HCT116 (cell line): ENCODE results near the gene ARHGEF10L. TPM values are rescaled to one million over a fixed set of nuclear protein-coding genes. Genes with fewer than 3 reads are reported as not detected.

Source experiments
- ATAC-seq: fragments of 200-7000 bp; cut with Tn5 transposase; 2 replicates; pipeline ENCODE4 v1.9.1; 2020; ENCODE audit warnings: mild to moderate bottlenecking, moderate library complexity
- BruUV-seq: library from RNA; stranded (reverse); fragments of 400-500 nt; replicated peaks from 2 replicates; lab custom pipeline; 2021; lab: Mats Ljungman, UMichigan
- CTCF ChIA-PET: fragments of 300-600 bp; sonication (Branson Sonifier 250); formaldehyde crosslinking; loops from one replicate; lab custom pipeline; 2021; ENCODE audit warnings: antibody characterized with exemption; lab: Charles Lee
- POLR2A ChIA-PET: fragments of 300-600, 350-600 bp; sonication (Branson Sonifier 250); formaldehyde crosslinking; loops from one replicate; lab custom pipeline; 2021; ENCODE audit warnings: antibody characterized with exemption; lab: Charles Lee
- RAD21 ChIA-PET, 2 experiments: fragments of 300-600 bp; sonication (Branson Sonifier 250); formaldehyde crosslinking; loops; one replicate each; lab custom pipeline; 2023; ENCODE audit warnings: low total read pairs in 2 of 2; ENCODE audit not compliant: uncharacterized antibody in 2 of 2, unreplicated experiment in 2 of 2, low non-redundant PET in 1 of 2; lab: Charles Lee
- DNase-seq: peaks from one replicate; pipeline ENCODE4 v3.0.0-alpha.2; 2010; ENCODE audit warnings: low read depth, low spot score
- H2AFZ ChIP-seq: fragments of 200-600 bp; shearing (Covaris generic), sonication (generic); 2 replicates; pipeline ENCODE4 v1.6.1; 2017; ENCODE audit warnings: low read depth, mixed run types, mixed read lengths, antibody characterized with exemption, low read length; ENCODE audit not compliant: poor library complexity, severe bottlenecking
- H3K27ac ChIP-seq: 2 replicates; pipeline ENCODE4 v1.5.1; 2012; ENCODE audit warnings: low read depth, low read length
- H3K27me3 ChIP-seq: fragments of 200-600 bp; sonication (generic); 2 replicates; pipeline ENCODE4 v1.6.1; 2016; ENCODE audit warnings: mixed run types, low read length, mixed read lengths; ENCODE audit not compliant: insufficient read depth
- H3K36me3 ChIP-seq, 2 experiments: fragments of 200-500 bp in 1 of 2; fragments of 200-600 bp in 1 of 2; sonication (Bioruptor generic) in 1 of 2; sonication (generic) in 1 of 2; 2 replicates each; pipeline versions ENCODE4 v1.5.1 to v1.6.1; 2014 to 2016; ENCODE audit warnings: low read length in 2 of 2, inconsistent platforms in 1 of 2, mixed read lengths in 1 of 2, mixed run types in 1 of 2; ENCODE audit not compliant: insufficient read depth in 2 of 2, control insufficient read depth in 1 of 2
- H3K4me1 ChIP-seq, 2 experiments: fragments of 200-600 bp in 1 of 2; sonication (generic) in 1 of 2; 2 replicates each; pipeline versions ENCODE4 v1.5.1 to v1.6.1; 2012 to 2017; ENCODE audit warnings: low read length in 2 of 2, inconsistent platforms in 1 of 2, mild to moderate bottlenecking in 1 of 2, mixed read lengths in 1 of 2, mixed run types in 1 of 2, moderate library complexity in 1 of 2; ENCODE audit not compliant: insufficient read depth in 2 of 2, control insufficient read depth in 1 of 2
- H3K4me2 ChIP-seq: fragments of 200-600 bp; sonication (generic); 2 replicates; pipeline ENCODE4 v1.6.1; 2017; ENCODE audit warnings: mixed run types, low read length, mixed read lengths
- H3K4me3 ChIP-seq, 2 experiments: fragments of 200-600 bp in 1 of 2; sonication (generic) in 1 of 2; replicated peaks in 1 of 2; 2 replicates each; pipeline ENCODE4 v1.5.1; 2011 to 2016; ENCODE audit warnings: low read length in 2 of 2, control low read depth in 1 of 2, low read depth in 1 of 2, mild to moderate bottlenecking in 1 of 2, mixed read lengths in 1 of 2, mixed run types in 1 of 2
- H3K79me2 ChIP-seq: fragments of 200-600 bp; sonication (generic); 2 replicates; pipeline ENCODE4 v1.6.1; 2017; ENCODE audit warnings: mild to moderate bottlenecking, mixed run types, low read length, moderate library complexity, mixed read lengths; ENCODE audit not compliant: insufficient read depth
- H3K9ac ChIP-seq: fragments of 200-600 bp; sonication (generic); 2 replicates; pipeline ENCODE4 v1.6.1; 2016; ENCODE audit warnings: low read length, mixed read lengths
- H3K9me2 ChIP-seq: fragments of 200-600 bp; sonication (generic), shearing (Covaris generic); 2 replicates; pipeline ENCODE4 v1.6.1; 2017; ENCODE audit warnings: mixed run types, mild to moderate bottlenecking, moderate library complexity; ENCODE audit not compliant: insufficient read depth
- H3K9me3 ChIP-seq, 2 experiments: fragments of 200-500 bp in 1 of 2; fragments of 200-600 bp in 1 of 2; sonication (Bioruptor generic) in 1 of 2; sonication (generic) in 1 of 2; 2 replicates each; pipeline ENCODE4 v1.6.1; 2014 to 2017; ENCODE audit warnings: low read length in 2 of 2, mixed read lengths in 2 of 2, inconsistent platforms in 1 of 2, low read depth in 1 of 2, mild to moderate bottlenecking in 1 of 2, mixed run types in 1 of 2, moderate library complexity in 1 of 2; ENCODE audit not compliant: control insufficient read depth in 1 of 2, insufficient read depth in 1 of 2
- H4K20me1 ChIP-seq: fragments of 200-600 bp; sonication (generic), shearing (Covaris generic); 2 replicates; pipeline ENCODE4 v1.6.1; 2017; ENCODE audit warnings: mixed run types, mild to moderate bottlenecking, moderate library complexity; ENCODE audit not compliant: insufficient read depth
- CTCF ChIP-seq, 3 experiments: fragments of 200-600 bp in 1 of 3; sonication (generic) in 1 of 3; IDR thresholded peaks in 2 of 3; conservative IDR thresholded peaks in 1 of 3; 2 replicates each; pipeline ENCODE4 v1.5.1; 2012 to 2017; ENCODE audit warnings: low read depth in 2 of 3, low read length in 2 of 3, antibody characterized with exemption in 1 of 3, borderline replicate concordance in 1 of 3, control low read depth in 1 of 3, mild to moderate bottlenecking in 1 of 3, mixed read lengths in 1 of 3, mixed run types in 1 of 3, moderate library complexity in 1 of 3; ENCODE audit not compliant: insufficient read depth in 1 of 3
- ELF1 ChIP-seq: IDR thresholded peaks from 2 replicates; pipeline ENCODE4 v1.6.1; 2012; ENCODE audit warnings: low read depth, borderline replicate concordance
- JUND ChIP-seq: IDR thresholded peaks from 2 replicates; pipeline ENCODE4 v1.6.1; 2012
- RAD21 ChIP-seq: IDR thresholded peaks from 2 replicates; pipeline ENCODE4 v1.6.1; 2012; ENCODE audit warnings: low read depth, mild to moderate bottlenecking
- intact Hi-C: fragments of 100-400 bp; cut with micrococcal nuclease; formaldehyde crosslinking; loops from 2 replicates; pipeline ENCODE4 v1.10.0; 2022
- total RNA-seq: library from RNA; stranded (reverse); gene quantifications from one replicate; pipeline ENCODE4 v1.2.1, GENCODE V29; 2021; ENCODE audit not compliant: unreplicated experiment

Gene ARHGEF10L
- total RNA-seq, 1 experiment from 2014 or later = 14.7 TPM

- intact Hi-C loops = no loop called here
- RAD21 ChIA-PET = interaction anchor here in 1 of 2 experiments (0.6 to 1.3 kb wide), 2 partner anchors 62 to 99 kb away, joined by 3 to 8 read pairs; no protein-coding TSS in a partner anchor
These were observed 31.6 kb upstream of the ARHGEF10L start for GRCh38 chr1:17507915-17508314.

GRCh38 chr1:17509363-17509762, 30.1 kb upstream of the ARHGEF10L start:
- H3K9ac ChIP-seq = no peak overlapping the region
- ATAC-seq = no peak
- RAD21 ChIA-PET = no interaction called here

More at GRCh38 chr1:17507915-17508314, 31.6 kb upstream of the ARHGEF10L start:
- DNase-seq = no peak
- no TSS peak for BruUV-seq
- Histone ChIP-seq H3K79me2 (no peaks in the 10 kb centered on the region), H4K20me1 (no peaks in the 10 kb centered on the region)
- peak in 2 of 3 experiments; percentile 54 to 57; a peak in 4 of 6 replicates for TF ChIP-seq CTCF (IDR thresholded peaks at IDR 0.05 in 2 of 3, conservative IDR thresholded peaks at IDR 0.05 in 1 of 3; ENCODE audit: borderline replicate concordance in 1 of 3, insufficient read depth in 1 of 3, low read depth in 2 of 3, low read length in 2 of 3)
- TF ChIP-seq JUND = no peak
- peak; percentile 27; the same call in 1 of the 2 replicates for TF ChIP-seq RAD21
- TF ChIP-seq, all 23 proteins: peak for 2
- no peak overlapping the region for H3K9ac ChIP-seq
- peaks cover 0 to 2% of the 10 kb centered on the region in 2 experiments; a peak in 1 of 4 replicates for H3K4me1 ChIP-seq
- H3K4me3 ChIP-seq = no peak overlapping the region
- no peak overlapping the region for H2AFZ ChIP-seq
- no peak overlapping the region for H3K4me2 ChIP-seq
- CTCF ChIA-PET = interaction anchor here (0.7 to 1.8 kb wide), 5 partner anchors 13 to 99 kb away, joined by 3 to 9 read pairs (median 4); no protein-coding TSS in a partner anchor
- no peak overlapping the region for H3K27ac ChIP-seq
- no peaks in the 10 kb centered on the region for H3K27me3 ChIP-seq
- H3K9me3 ChIP-seq = no peaks in the 10 kb centered on the region
- no peaks in the 10 kb centered on the region for H3K36me3 ChIP-seq
- POLR2A ChIA-PET = no interaction called here
- peak; percentile 94 for ATAC-seq
- H3K9me2 ChIP-seq = no peaks in the 10 kb centered on the region

More at GRCh38 chr1:17509363-17509762, 30.1 kb upstream of the ARHGEF10L start:
- H3K9me3 ChIP-seq = no peaks in the 10 kb centered on the region
- CTCF ChIA-PET = no interaction called here
- no peak overlapping the region for H3K4me3 ChIP-seq
- H3K36me3 ChIP-seq = no peaks in the 10 kb centered on the region
- DNase-seq = no peak
- no peak overlapping the region for H3K27ac ChIP-seq
- no peaks in the 10 kb centered on the region for H3K27me3 ChIP-seq
- POLR2A ChIA-PET = interaction anchor here (0.6 kb wide), 1 partner anchor 379 kb away, joined by 3 read pairs; no protein-coding TSS in a partner anchor
- H3K9me2 ChIP-seq = no peaks in the 10 kb centered on the region
- H3K4me1 ChIP-seq = no peaks in the 10 kb centered on the region; a peak in 1 of 4 replicates
- no peak overlapping the region for H3K4me2 ChIP-seq
- no peak overlapping the region for H2AFZ ChIP-seq
- no peaks in the 10 kb centered on the region for H4K20me1 ChIP-seq
- no TSS peak for BruUV-seq
- intact Hi-C loops = no loop called here
- no peaks in the 10 kb centered on the region for H3K79me2 ChIP-seq
- no peak for TF ChIP-seq RAD21
- TF ChIP-seq ELF1 = no peak
